Peyer's patch (tissue), 4 donors: ENCODE results near the gene ANKRD37.

ENCODE experiments used
- POLR2A ChIP-seq, 2 donors: fragments of 450-650 bp; IDR thresholded peaks; one replicate each; pipeline ENCODE4 v1.5.1; 2017; ENCODE audit warnings: antibody characterized with exemption in 2 of 2, mild to moderate bottlenecking in 2 of 2, moderate library complexity in 2 of 2
- TF ChIP-seq, protein P1 (sequence below), 6 experiments: fragments of 450-650 bp in 4 of 6; fragments of 200-600 bp in 2 of 6; sonication (generic) in 1 of 6; IDR thresholded peaks; one replicate each; pipeline ENCODE4 v1.5.1; 2017 to 2019; ENCODE audit warnings: antibody characterized with exemption in 6 of 6, mild to moderate bottlenecking in 3 of 6, moderate library complexity in 1 of 6

DNA sequence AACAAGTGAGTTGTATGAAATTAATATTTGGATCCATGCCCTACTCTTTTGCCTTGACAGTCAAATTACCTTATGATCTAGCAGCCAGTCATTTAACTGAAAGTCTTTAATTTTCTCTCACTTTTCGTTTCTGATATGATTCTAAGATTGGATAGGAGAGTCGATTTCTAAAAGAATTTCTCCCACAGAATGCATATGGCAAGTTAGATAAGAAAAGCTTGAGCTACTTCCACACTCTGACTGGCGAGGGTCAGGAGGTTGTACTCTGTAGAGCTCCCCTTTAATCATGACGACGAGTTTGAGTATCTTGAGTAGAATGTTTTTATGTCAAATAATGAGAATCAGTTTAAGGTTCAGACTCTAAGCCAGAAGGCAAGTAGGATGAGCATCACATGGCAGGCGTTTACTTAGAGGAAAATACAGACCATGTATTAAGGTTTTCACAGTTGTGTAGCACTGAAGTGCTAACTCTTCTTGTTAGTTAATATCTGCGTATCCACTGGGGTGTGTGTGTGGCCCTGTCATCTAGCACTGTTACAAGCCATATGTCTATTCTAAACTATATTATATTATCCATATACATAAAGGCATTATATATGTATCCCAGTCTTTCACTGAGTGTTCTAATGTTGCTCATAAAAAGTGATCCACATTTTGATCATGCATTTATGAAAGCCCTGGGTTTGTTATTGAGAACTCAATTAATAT is 38.8 kb upstream of the ANKRD37 start:
- TF ChIP-seq, protein P1, sequence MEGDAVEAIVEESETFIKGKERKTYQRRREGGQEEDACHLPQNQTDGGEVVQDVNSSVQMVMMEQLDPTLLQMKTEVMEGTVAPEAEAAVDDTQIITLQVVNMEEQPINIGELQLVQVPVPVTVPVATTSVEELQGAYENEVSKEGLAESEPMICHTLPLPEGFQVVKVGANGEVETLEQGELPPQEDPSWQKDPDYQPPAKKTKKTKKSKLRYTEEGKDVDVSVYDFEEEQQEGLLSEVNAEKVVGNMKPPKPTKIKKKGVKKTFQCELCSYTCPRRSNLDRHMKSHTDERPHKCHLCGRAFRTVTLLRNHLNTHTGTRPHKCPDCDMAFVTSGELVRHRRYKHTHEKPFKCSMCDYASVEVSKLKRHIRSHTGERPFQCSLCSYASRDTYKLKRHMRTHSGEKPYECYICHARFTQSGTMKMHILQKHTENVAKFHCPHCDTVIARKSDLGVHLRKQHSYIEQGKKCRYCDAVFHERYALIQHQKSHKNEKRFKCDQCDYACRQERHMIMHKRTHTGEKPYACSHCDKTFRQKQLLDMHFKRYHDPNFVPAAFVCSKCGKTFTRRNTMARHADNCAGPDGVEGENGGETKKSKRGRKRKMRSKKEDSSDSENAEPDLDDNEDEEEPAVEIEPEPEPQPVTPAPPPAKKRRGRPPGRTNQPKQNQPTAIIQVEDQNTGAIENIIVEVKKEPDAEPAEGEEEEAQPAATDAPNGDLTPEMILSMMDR (IDR thresholded peaks at IDR 0.05) = no peak
- TF ChIP-seq POLR2A (IDR thresholded peaks at IDR 0.05) = no peak
